Thoracic aorta (tissue), 2 donors: Measurements from ENCODE around the gene SPTAN1. TPM values are rescaled to one million over a fixed set of nuclear protein-coding genes. Genes with fewer than 3 reads are reported as not detected.

Experiments used
- ATAC-seq: fragments of 150-250 bp; one replicate; pipeline ENCODE4 v1.8.0; 2017; ENCODE audit warnings: low read depth; ENCODE audit not compliant: insufficient number of reproducible peaks, low FRiP score
- DNase-seq: peaks from one replicate; pipeline ENCODE4 v3.0.0-alpha.2; 2020; ENCODE audit warnings: low spot score
- H3K27ac ChIP-seq, 2 donors: fragments of 200-600 bp; sonication (generic); 1 replicate in 1 of 2; 2 replicates in 1 of 2; pipeline ENCODE4 v1.5.1; 2016; ENCODE audit warnings: mild to moderate bottlenecking in 2 of 2, moderate library complexity in 2 of 2
- H3K27me3 ChIP-seq: fragments of 200-600 bp; sonication (generic); replicated peaks from 2 replicates; pipeline ENCODE4 v1.6.0; 2016; ENCODE audit warnings: mild to moderate bottlenecking; ENCODE audit not compliant: insufficient read depth
- H3K36me3 ChIP-seq: fragments of 200-600 bp; sonication (generic); one replicate; pipeline ENCODE4 v1.5.1; 2016
- H3K4me1 ChIP-seq, 2 donors: fragments of 200-600 bp; sonication (generic); 1 replicate in 1 of 2; 2 replicates in 1 of 2; pipeline versions ENCODE4 v1.5.1 to v1.6.0; 2016; ENCODE audit warnings: low read depth in 2 of 2, mild to moderate bottlenecking in 1 of 2; ENCODE audit not compliant: control insufficient read depth in 1 of 2
- H3K4me3 ChIP-seq: fragments of 200-600 bp; sonication (generic); 2 replicates; pipeline ENCODE4 v1.5.1; 2016; ENCODE audit warnings: mild to moderate bottlenecking
- H3K9me3 ChIP-seq: fragments of 200-600 bp; sonication (generic); 2 replicates; pipeline ENCODE4 v1.5.1; 2016
- CTCF ChIP-seq: fragments of 200-600 bp; sonication (generic); IDR thresholded peaks from one replicate; pipeline ENCODE4 v1.5.1; 2019; ENCODE audit warnings: antibody characterized with exemption
- total RNA-seq, 2 donors: library from RNA; depleted of rRNA; stranded (reverse); fragments of >200 nt; gene quantifications; one replicate each; pipeline versions ENCODE4 v1.1.0 to v1.2.3, GENCODE V29; 2016

Gene SPTAN1
- total RNA-seq, 2 donors from 2014 or later: 324 to 348 TPM

- Histone ChIP-seq H3K27me3 (no peaks in the 10 kb centered on the region), H3K36me3 (no peaks in the 10 kb centered on the region), H3K4me1 (peaks cover 28 to 37% of the 10 kb centered on the region in 2 donors), H3K9me3 (no peaks in the 10 kb centered on the region), H3K27ac (peak overlapping the region; percentile 93 to 95), H3K4me3 (no peak overlapping the region)
- DNase-seq: no peak
- TF ChIP-seq CTCF: no peak
- no peak for ATAC-seq
Measured at GRCh38 chr9:128550226-128550625, 2.2 kb upstream of the SPTAN1 start.

- no peak for TF ChIP-seq CTCF
- Histone ChIP-seq H3K4me1 (peaks cover 31 to 45% of the 10 kb centered on the region in 2 donors), H3K27ac (peak overlapping the region; percentile 93 to 95), H3K27me3 (no peaks in the 10 kb centered on the region), H3K36me3 (no peaks in the 10 kb centered on the region), H3K4me3 (peak overlapping the region; percentile 97), H3K9me3 (no peaks in the 10 kb centered on the region)
- DNase-seq (no peak), ATAC-seq (no peak)
Measured at GRCh38 chr9:128550770-128551656, 1.4 kb upstream of the SPTAN1 start.

- Histone ChIP-seq H3K27ac (peak overlapping the region; percentile 93 to 95), H3K4me1 (peaks cover 31 to 52% of the 10 kb centered on the region in 2 donors), H3K36me3 (no peaks in the 10 kb centered on the region), H3K4me3 (peak overlapping the region; percentile 97), H3K9me3 (no peaks in the 10 kb centered on the region), H3K27me3 (no peaks in the 10 kb centered on the region)
- peak; percentile 64 for ATAC-seq
- no peak for TF ChIP-seq CTCF
- no peak for DNase-seq
Measured at GRCh38 chr9:128551657-128552152, 682 bp upstream of the SPTAN1 start.

GRCh38 chr9:128552744-128553440, 505 bp downstream of the SPTAN1 start:
- DNase-seq (no peak), ATAC-seq (peak; percentile 4)
- no peak for TF ChIP-seq CTCF
- Histone ChIP-seq H3K27ac (peak overlapping the region; percentile 94 to 95), H3K27me3 (no peaks in the 10 kb centered on the region), H3K4me1 (peaks cover 31 to 63% of the 10 kb centered on the region in 2 donors), H3K4me3 (peak overlapping the region; percentile 97), H3K9me3 (no peaks in the 10 kb centered on the region), H3K36me3 (no peaks in the 10 kb centered on the region)

- no peak for ATAC-seq
- Histone ChIP-seq H3K27ac (peak overlapping the region; percentile 94 to 95), H3K4me1 (peaks cover 39 to 71% of the 10 kb centered on the region in 2 donors), H3K36me3 (no peaks in the 10 kb centered on the region), H3K9me3 (no peaks in the 10 kb centered on the region), H3K4me3 (peak overlapping the region; percentile 97), H3K27me3 (no peaks in the 10 kb centered on the region)
- no peak for TF ChIP-seq CTCF
- DNase-seq: no peak
Measured at GRCh38 chr9:128553728-128554127, 1.3 kb downstream of the SPTAN1 start.
